HG03378 (cell line): ENCODE measurements around the gene TMEM59L.

ENCODE experiments used
- ATAC-seq: cut with Tn5 transposase; IDR thresholded peaks from one replicate; pipeline ENCODE4 v1.9.1; 2021; ENCODE audit warnings: mild to moderate bottlenecking, moderate library complexity; ENCODE audit not compliant: unreplicated experiment

TMEM59L gene

DNA sequence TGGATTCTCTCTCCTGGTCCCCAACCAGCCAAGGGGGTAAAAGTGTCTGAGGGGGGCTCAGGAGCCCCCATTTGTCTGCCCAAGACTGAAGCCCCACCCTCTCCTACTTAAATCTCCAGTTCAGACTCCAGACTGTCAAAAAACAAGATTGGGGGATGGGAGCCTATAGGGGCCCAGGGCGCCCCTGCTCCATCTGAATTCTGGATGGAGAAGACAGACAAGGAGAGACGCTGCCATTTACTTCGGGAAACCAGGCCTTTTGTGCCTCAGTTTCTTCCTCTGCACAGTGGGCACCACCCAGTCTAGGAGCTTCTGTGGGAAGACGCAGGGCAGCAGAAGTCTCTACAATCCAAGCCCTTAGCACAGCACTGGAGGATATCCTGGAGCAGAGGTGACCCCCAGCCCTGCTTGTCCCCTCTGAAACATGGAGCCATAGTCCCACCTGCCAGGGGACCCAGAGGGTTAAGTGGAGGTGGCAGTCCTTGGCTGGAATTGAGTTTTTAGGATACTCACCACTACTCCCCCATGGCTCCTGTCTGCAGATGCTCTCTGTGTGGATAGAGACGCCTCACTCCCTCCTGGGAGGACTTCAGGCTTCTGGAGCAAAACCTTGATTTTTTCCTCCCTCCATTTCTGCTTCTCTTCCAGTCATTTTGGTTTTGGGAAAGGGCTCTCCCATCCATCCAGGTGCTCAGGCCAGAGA is 4.4 kb upstream of the TMEM59L start:
- no peak for ATAC-seq

DNA sequence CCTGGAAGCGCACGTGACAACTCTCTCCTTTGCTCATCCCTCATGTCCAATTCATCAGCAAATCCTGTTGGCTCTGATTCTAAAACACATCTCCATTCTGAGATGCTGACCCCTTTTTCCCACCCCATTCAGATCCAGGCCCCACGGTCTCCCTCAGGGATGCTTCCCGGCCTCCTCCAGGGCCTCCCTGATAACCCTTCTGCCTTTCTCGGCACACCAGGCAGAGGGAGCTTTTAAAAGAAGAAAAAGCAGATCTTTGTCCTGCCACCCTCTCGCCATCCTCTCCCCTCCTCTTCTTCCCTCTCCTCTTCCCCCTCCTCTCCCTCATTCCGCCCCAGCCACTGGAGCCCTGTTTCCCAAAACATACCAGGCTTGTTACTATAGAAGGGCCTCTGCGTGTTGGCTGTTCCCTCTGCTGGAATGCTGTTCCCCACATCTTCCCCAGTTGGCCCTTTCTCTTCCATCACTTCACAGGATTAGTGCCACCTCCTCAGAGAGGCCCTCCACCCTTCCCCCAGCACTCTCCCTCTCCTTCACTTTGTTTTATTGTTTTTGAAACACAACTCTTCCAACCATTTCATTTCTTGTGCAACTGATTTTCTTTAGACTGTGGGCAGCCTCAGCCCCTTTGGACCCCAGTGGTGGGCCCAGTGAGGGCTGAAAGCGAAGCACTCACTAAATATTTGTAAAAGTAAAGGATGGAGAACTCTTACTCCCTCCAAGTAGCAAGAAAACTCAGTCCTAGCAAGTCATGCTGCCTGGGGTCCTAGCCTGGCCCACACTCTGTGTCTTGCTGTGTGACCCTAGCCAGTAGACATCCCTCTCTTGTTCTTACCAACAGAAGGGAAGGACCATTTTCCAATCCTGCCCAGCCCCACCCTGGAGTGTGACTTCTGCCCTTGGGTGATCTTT is 3.6 kb upstream of the TMEM59L start:
- no peak for ATAC-seq

DNA sequence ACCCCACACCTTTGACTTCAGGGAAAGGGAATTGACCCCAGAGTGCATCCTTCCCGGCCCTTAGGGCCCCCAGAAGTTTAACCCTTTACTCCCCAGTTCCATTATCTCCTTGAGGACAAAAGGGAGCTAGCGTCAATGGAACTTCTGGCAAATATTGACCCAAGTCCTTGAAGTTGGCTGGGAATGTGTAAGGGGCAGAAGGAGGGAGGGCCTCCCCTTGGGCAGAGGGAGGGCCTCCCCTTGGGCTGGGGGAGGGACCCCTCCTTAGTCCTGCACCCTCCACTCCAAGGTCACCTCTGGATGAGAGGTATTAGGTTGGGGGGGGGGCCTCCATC is 3.0 kb upstream of the TMEM59L start:
- no peak for ATAC-seq

DNA sequence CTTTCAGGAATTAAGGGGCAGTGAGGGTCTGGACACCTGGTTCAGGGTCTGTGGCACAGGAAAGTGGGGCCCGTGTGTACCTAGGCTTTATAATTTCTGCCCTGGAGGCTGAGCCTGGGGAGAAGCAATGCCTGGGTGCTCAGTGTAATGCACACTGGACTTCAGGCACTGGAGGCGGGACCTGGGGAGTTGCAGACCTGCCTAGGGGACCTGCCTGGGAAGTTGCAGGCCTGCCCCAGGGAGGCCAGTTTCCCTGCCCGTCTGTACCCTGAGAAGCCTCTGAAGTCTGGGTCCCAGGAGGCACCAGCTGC is 2.5 kb upstream of the TMEM59L start:
- ATAC-seq, result no peak

DNA sequence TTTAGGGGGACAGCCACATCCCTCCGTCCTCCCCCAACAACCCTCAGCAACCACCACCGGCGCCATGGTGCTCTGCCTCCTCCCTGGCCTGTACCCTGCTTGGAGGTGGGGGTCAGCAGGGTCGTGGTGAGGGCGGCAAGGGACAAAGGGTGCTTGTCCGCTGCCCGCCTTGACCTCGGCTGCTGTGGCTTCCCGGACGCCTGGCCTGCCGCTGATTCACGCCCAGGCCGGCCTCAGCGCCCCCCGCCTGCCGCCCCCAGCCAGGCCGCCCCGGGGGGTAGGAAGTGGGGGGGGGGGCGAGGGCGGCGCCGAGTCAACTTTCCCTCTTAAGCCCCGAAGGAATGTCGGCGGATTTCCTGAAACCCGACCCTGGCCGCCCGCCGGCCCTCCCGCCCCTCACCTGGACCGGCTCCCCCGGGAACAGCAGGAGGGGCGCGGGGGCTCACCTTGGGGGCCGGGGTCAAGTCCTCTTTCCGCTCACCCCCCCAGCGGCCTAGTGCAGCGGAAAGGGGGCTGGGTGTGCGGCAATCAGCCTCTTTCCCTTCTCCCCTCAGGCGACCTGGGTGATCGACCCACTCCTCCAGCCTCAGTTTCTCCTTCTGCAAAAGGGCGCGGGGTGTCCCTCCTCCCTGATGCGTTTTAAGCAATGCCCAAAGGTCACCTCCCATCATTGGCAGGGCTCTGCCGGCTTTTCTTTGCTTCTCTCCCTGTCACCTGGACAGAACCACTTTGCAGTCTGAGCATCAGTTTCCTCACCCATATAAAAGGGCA is 1.9 kb upstream of the TMEM59L start:
- no peak for ATAC-seq

DNA sequence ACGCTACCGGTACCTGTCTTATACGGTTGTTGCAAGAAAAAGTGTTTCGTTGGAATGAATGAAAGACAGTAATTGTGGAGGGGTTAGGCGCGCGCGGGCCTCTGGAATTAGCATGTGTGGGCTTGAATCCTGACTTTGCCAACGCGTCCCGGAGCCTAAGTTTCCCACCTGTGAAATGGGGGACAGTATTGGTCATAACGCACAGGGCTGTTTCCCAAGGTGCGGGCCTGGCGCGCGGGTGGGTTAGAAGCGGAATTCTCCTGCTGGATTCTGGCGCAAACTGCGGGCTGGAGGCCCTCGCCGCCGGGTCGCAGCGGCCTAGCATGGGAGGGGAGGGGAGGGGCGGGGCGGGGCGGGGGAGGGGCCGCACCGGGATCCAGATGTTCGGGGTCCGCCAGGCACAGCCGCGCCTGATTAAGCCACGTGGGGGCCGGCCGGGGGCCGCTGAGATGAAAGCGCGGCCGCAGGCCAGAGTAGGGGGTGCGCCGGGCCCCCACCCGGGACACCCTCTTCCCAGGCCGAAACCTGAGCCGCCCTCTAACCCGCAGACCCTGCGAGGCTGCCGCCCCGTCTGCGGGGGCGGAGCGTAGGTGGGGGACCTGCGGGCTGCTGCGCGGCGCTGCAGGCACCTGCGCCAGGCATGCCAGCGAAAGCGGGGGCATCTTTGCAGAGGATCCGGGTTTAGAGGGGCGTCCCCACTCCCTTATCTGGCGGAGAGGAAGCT is 1.2 kb upstream of the TMEM59L start:
- no peak for ATAC-seq

DNA sequence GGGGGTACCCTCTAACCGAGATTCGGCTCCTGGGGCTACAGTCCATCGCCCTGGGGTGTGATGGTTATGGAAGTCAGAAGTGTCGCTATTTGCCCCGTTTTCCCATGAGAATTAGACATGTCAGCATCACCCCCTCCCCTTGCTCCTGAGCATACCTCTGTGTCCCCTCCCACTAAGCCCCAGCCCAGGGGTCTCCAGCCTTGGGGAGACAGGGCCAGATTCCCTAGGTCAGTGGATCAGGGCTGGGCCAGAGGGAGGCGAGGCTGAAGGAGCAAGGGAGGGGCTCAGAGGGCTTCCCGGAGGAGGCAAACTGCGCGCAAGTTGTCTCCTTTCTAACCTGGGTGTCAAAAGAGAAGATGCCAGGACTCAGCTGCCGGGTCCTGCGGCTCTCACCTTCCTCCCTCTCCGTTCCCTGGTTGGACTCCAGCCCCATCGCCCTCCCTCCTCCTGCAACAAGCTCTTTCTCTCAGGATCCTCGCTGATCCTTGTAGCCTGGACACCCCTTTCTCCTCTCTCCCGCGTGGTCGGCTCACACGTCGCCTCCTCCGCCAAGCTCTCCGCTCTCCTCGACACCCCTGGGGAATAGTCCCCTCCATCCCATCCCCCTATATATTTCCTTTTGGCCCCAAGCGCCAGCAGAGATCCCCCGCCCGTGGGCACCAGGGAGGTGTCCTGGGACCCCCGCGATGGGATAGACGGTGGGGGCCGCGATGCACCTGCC is 459 bp upstream of the TMEM59L start:
- no peak for ATAC-seq

DNA sequence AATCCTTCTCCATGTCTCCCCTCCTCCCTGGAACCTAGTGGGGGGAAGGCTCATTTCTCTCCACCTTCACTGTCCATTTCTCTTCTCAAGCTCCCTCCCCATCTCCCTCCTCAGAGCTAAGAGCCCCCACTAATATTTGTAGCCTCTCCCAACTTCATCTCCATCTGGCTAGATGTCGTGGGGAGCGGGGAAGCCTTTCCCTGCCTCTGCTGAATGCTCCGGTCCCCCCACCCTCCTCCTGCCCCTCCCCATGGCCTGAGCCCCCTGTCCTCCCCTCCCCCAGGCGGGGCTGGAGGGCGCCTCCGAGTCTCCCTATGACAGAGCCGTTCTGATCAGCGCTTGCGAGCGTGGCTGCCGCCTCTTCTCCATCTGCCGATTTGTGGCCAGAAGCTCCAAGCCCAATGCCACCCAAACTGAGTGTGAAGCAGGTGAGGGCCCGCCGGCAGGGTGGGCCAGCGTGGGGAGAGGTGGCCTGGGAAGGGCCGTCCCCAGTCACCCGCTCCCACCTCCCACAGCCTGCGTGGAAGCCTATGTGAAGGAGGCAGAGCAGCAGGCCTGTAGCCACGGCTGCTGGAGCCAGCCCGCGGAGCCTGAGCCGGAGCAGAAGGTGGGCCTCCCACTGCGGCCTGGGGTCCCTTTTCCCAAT is 1.0 kb downstream of the TMEM59L start:
- ATAC-seq, result no peak

DNA sequence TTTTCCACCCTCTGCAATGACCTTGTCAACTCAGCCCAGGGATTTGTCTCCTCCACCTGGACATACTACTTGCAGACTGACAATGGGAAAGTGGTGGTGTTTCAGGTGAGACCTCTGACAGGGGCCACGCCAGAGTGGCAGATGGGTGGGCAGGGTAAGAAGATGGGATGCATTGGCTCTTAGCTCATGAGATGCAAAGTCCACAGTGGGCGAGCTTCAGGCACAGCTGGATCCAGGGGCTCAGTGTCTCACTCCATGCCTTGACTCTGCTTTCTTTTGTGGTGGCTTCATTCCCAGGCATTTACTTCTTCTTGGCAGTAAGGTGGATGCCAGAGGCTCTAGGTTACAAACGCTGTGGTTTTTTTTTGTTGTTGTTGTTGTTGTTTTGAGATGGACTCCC is 3.4 kb downstream of the TMEM59L start:
- ATAC-seq, result no peak

DNA sequence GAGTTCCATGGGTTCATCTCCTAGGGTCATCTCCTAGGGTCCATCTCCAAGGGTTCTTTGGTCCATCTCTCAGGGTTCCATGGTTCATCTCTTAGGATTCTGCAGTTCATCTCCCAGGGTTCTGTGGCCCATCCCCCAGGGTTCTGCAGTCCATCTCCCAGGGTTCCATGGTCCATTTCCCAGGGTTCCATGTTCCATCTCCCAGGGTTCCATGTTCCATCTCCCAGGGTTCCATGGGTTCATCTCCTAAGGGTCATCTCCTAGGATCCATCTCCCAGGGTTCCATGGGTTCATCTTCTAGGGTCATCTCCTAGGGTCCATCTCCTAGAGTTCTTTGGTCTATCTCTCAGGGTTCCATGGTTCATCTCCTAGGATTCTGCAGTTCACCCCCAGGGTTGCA is 4.9 kb downstream of the TMEM59L start:
- no peak for ATAC-seq

DNA sequence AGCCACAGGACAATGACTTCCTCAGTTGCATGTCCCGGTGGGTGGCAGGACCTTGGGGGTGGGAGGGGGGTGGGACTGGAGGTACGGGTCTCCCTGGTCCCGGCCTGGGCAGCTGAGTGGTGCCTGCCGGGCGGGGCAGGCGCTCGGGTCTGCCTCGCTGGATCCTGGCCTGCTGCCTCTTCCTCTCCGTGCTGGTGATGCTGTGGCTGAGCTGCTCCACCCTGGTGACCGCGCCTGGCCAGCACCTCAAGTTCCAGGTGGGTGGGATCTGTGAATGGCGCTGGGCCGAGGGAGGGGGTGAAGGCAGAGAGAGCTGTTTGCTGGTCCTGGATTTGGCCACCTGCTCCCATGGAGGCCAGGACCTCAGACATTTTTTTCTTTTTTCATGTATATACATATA is 5.6 kb downstream of the TMEM59L start:
- no peak for ATAC-seq

DNA sequence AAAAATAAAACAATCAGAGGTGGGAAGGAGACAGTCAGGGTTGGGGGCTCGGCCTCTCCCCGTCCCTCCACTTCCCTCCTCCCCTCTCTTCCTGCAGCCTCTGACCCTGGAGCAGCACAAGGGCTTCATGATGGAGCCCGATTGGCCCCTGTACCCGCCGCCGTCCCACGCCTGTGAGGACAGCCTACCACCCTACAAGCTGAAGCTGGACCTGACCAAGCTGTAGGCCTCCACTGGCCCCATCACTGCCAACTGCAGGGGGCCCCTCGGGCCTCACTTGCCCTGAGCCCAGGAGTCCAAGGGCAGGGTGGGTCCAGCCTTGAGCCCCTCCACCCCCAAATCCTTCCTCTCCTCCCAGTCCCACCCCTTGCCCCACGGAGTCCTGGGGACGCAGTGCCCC is 7.6 kb downstream of the TMEM59L start:
- no peak for ATAC-seq

DNA sequence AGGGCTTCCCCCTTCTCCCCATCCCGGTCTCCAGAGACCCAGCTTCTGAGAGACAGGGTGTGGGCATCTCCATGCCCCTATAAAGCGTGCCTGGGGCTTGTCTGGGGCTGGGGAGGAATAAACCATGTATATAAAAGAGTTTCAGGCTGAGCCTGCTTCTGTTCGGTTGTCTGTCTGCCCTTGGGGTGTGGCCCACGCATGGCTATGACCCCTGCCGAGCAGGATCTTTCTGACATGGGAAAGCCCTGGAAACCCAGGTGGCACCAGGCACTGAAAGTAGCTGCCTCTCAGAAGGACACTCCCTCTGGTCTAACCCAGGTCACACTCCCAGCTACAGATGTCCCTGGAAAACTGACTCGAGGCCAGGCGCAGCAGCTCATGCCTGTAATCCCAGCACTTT is 8.2 kb downstream of the TMEM59L start:
- ATAC-seq, result no peak

DNA sequence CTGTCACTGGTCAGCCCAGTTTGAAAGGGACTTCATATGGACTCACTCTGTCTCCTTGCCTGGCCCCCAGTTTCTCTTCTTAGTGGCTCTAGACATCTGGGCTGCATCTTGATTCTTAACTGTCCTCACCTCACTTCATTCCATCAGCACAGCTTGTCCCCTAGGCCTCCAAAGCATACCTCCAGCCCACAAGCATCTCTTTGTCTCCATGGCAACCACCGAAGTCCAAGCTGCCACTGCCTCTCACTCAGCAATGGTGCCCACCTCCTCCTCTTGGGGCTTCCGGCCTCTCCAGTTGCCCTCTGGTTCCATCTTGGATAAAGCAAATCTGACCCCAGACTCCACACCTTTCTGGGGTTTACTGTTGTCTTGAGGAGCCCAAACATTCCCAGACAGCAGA is 14.2 kb downstream of the TMEM59L start:
- no peak for ATAC-seq

DNA sequence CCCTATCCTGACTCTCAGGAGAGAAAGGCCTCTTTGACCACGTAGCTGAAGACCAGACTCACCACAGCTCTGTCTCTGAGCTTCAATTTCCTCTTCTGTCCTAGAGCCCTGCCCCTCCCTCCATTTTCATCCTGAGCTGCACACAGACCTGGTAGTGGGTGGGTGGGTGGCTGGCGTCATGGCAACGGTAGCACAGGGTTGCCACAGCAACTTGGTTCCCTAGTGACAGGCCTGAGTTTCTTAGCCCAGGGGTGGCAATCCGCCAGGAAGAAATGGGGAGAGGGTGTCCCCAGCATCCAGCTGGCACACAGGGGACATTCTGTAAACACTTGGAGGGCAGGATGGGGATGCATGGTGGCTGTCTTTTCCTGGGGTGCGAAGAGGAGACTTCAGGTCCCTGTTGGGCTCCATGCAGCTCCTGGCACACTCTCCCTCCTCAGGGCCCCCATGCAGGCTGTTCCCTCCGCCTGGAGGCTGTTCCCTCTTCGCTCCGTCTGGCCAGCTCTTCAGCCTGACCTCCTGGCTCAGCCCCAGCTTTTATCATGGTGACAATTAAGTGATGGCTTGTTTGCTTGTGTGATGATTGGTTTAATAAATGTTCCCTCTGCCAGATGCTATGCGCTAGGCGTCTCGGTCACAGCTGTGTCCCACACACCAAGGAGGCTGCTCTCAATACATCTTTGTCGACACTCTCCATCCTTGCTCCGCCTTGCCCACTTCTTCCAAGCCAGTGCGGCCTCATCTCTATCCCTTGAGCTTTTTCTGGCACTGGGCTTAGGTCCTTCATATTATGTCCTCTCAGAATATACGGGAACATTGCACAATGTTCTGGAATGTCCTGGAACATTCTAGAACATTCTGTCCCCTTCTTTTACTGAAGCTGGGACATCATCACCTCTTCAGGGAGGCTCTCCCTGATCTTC is 16.8 kb downstream of the TMEM59L start:
- no peak for ATAC-seq

DNA sequence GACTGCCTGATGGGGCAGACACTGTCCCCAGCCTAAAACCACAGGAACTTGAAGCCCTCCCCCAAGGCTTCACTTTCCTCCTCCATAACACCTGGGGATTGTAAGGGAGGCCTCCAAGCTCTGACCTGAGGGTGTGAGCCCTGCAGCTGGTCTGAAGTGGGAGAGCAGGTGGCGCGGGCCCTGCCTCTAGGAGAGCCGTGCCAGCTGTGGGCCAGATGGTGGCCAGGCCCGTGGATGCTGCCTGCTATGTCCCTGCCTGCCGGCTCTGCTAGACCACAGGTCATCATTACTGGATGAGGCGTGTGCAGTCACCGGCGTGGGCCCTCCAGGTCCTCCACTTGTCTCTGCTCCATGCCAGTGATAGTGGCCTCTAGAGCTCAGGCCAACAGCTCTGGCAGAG is 20.7 kb downstream of the TMEM59L start:
- ATAC-seq, result no peak

DNA sequence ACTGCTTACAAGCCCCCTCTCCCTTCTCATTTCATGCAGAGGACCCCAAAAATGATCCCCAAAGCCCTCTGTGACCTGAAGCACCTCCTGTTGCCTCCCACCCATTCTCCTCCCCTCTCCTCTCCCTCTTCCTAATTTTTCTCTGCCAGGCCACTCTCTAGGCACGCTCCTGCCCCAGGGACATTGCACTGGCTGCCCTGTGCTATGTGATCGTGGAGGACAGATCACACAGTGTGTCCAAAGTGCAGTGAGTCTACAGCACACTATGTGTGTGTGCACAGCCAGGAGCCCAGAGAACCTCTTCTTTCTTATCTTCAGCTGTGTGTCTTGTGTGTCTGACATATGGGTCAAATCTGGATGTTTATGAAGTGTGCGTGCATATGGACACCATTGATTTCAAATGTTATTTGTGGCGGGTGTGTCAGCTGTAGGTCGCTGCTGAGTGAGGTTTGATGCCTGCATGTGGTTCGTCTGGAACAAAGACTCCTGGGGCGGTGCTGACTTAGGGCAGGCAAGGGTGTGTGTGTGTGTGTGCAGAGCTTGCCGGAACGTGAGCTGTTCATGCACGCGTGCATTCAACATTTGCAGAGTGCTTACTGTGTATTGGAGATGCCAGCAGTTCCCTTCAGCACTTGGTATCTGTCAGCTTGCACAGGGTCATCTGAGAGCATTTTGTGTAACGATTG is 22.1 kb downstream of the TMEM59L start:
- no peak for ATAC-seq

DNA sequence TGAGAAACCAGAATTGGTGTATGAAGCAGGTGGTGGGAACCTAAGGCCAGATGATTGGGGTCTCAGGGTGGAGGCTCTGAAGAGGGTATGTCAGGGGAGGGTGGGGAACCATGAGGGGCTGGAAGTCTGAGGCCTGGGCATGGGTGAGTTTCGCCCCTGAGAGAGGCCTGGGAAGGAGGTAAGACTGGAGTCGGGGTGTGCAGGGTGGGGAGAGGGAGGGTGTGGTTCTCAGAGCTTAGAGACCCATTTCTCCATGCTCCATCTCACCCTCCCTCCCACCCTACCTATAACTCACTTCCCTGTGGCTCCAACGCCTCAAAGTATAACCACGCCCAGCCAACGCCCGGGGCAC is 23.1 kb downstream of the TMEM59L start:
- ATAC-seq, result no peak
